Uterus (tissue), 4 donors: Measurements from ENCODE around the gene ACTN1. TPM values are rescaled to one million over a fixed set of nuclear protein-coding genes. Genes with fewer than 3 reads are reported as not detected.

Experiments used
- DNase-seq, 2 donors: peaks; one replicate each; pipeline ENCODE4 v3.0.0-alpha.2; 2019 to 2020
- H3K27ac ChIP-seq, 2 donors: fragments of 200-600 bp; sonication (generic); 1 replicate in 1 of 2; 2 replicates in 1 of 2; pipeline ENCODE4 v1.5.1; 2016 to 2018
- H3K27me3 ChIP-seq, 2 donors: fragments of 200-600 bp; sonication (generic); one replicate each; pipeline ENCODE4 v1.5.1; 2018 to 2019; ENCODE audit warnings: control low read depth in 1 of 2
- H3K36me3 ChIP-seq, 2 donors: fragments of 200-600 bp; sonication (generic); one replicate each; pipeline ENCODE4 v1.5.1; 2019; ENCODE audit warnings: control low read depth in 1 of 2
- H3K4me1 ChIP-seq, 2 donors: fragments of 200-600 bp; sonication (generic); one replicate each; pipeline ENCODE4 v1.5.1; 2018 to 2019; ENCODE audit warnings: control low read depth in 1 of 2
- H3K4me3 ChIP-seq, 2 donors: fragments of 200-600 bp; sonication (generic); 1 replicate in 1 of 2; 2 replicates in 1 of 2; pipeline ENCODE4 v1.5.1; 2018 to 2019; ENCODE audit warnings: mild to moderate bottlenecking in 1 of 2
- H3K9me3 ChIP-seq, 2 donors: fragments of 200-600 bp; sonication (generic); one replicate each; pipeline ENCODE4 v1.5.1; 2019; ENCODE audit warnings: control low read depth in 1 of 2
- CTCF ChIP-seq, 4 experiments: fragments of 200-600 bp in 2 of 4; fragments of 450-650 bp in 2 of 4; sonication (generic) in 2 of 4; IDR thresholded peaks; one replicate each; pipeline ENCODE4 v1.5.1; 2016 to 2019; ENCODE audit warnings: antibody characterized with exemption in 4 of 4, mild to moderate bottlenecking in 2 of 4, moderate library complexity in 1 of 4
- POLR2A ChIP-seq, 2 donors: fragments of 450-650 bp; IDR thresholded peaks; one replicate each; pipeline ENCODE4 v1.6.1; 2016; ENCODE audit warnings: antibody characterized with exemption in 2 of 2, mild to moderate bottlenecking in 1 of 2, moderate library complexity in 1 of 2
- intact Hi-C: fragments of 100-400 bp; cut with DNase I; formaldehyde crosslinking; loops from one replicate; pipeline ENCODE4 v1.15.1; 2023; ENCODE audit warnings: low total_unique reads
- total RNA-seq, 4 donors: library from RNA; depleted of rRNA in 3 of 4; stranded (reverse); fragments of >200 nt in 3 of 4; gene quantifications; one replicate each; pipeline versions ENCODE4 v1.1.0 to v1.2.4, GENCODE V29; 2014 to 2023
- donor health status: DM: yes; HTN: yes; CAD: no.

The ACTN1 gene
- total RNA-seq, 4 donors from 2014 or later: 147 to 538 (median 343) TPM

- Histone ChIP-seq H3K27me3 (no peaks in the 10 kb centered on the region), H3K36me3 (no peaks in the 10 kb centered on the region), H3K4me1 (no peaks in the 10 kb centered on the region), H3K4me3 (no peak overlapping the region), H3K9me3 (no peaks in the 10 kb centered on the region), H3K27ac (peak overlapping the region in 1 of 2 donors; percentile 52)
- intact Hi-C loops: no loop called here
- no peak for TF ChIP-seq POLR2A (IDR thresholded peaks at IDR 0.05)
- TF ChIP-seq CTCF (IDR thresholded peaks at IDR 0.05): no peak
- DNase-seq: no peak
These were observed 86.1 kb downstream of the ACTN1 start for GRCh38 chr14:68892961-68893360.

GRCh38 chr14:68891851-68892660, 87.0 kb downstream of the ACTN1 start:
- TF ChIP-seq CTCF (IDR thresholded peaks at IDR 0.05): no peak
- no peak for TF ChIP-seq POLR2A (IDR thresholded peaks at IDR 0.05)
- intact Hi-C loops: no loop called here
- Histone ChIP-seq H3K27me3 (no peaks in the 10 kb centered on the region), H3K4me3 (no peak overlapping the region), H3K4me1 (no peaks in the 10 kb centered on the region), H3K9me3 (no peaks in the 10 kb centered on the region), H3K27ac (no peak overlapping the region), H3K36me3 (no peaks in the 10 kb centered on the region)
- DNase-seq: peak in 1 of 2 donors; percentile 13

GRCh38 chr14:68890173-68890931, 88.8 kb downstream of the ACTN1 start:
- peak in 1 of 2 donors; percentile 13 for DNase-seq
- TF ChIP-seq POLR2A (IDR thresholded peaks at IDR 0.05) (no peak), CTCF (IDR thresholded peaks at IDR 0.05) (no peak)
- Histone ChIP-seq H3K9me3 (no peaks in the 10 kb centered on the region), H3K27ac (no peak overlapping the region), H3K27me3 (no peaks in the 10 kb centered on the region), H3K4me1 (no peaks in the 10 kb centered on the region), H3K4me3 (no peak overlapping the region), H3K36me3 (no peaks in the 10 kb centered on the region)
- intact Hi-C loops: no loop called here

- Histone ChIP-seq H3K27me3 (no peaks in the 10 kb centered on the region), H3K4me3 (no peak overlapping the region), H3K36me3 (no peaks in the 10 kb centered on the region), H3K27ac (peak overlapping the region; percentile 46 to 54), H3K9me3 (no peaks in the 10 kb centered on the region), H3K4me1 (no peaks in the 10 kb centered on the region)
- intact Hi-C loops: no loop called here
- no peak for TF ChIP-seq POLR2A (IDR thresholded peaks at IDR 0.05)
- TF ChIP-seq CTCF (IDR thresholded peaks at IDR 0.05): no peak
- no peak for DNase-seq
These were observed 90.2 kb downstream of the ACTN1 start for GRCh38 chr14:68888883-68889282.
